Camera-type eye (tissue), 1 donor: ENCODE measurements around the gene TRPC1. TPM values are rescaled to one million over a fixed set of nuclear protein-coding genes. Genes with fewer than 3 reads are reported as not detected.

Experiments used
- total RNA-seq: library from RNA; depleted of rRNA; stranded (reverse); fragments of >200 nt; gene quantifications from one replicate; pipeline ENCODE4 v1.2.3, GENCODE V29; 2014

TRPC1 gene
- total RNA-seq, result 55.5 TPM

GRCh38 chr3:142723968-142724681, at the start of gene TRPC1:
TSS of gene TRPC1 (plus strand) at chr3:142724034. CDS start at chr3:142724560, 526 bp downstream.

Other genes with a start within 250 kb of the TRPC1 start
- 60.7 TPM for gene ATR, start 145.3 kb upstream of the TRPC1 start, total RNA-seq
- gene PLS1, start 127.6 kb upstream of the TRPC1 start, total RNA-seq, result 11.1 TPM
- 14.8 TPM for gene PCOLCE2, start 165.0 kb downstream of the TRPC1 start, total RNA-seq
- 3.6 TPM for gene PAQR9, start 239.6 kb downstream of the TRPC1 start, total RNA-seq